GM21423 (cell line): Measurements from ENCODE around the gene CRABP1.

ENCODE experiments used
- ATAC-seq: cut with Tn5 transposase; IDR thresholded peaks from one replicate; pipeline ENCODE4 v1.9.1; 2021; ENCODE audit warnings: mild to moderate bottlenecking, moderate library complexity; ENCODE audit not compliant: unreplicated experiment

CRABP1 gene

GRCh38 chr15:78340231-78341056, at the start of gene CRABP1:
Gene CRABP1 (plus strand): TSS chr15:78340353. CDS start chr15:78340429, 76 bp downstream.
- ATAC-seq: no peak

- ATAC-seq: no peak
Measured at GRCh38 chr15:78291052-78291451, 49.1 kb upstream of the CRABP1 start.

- ATAC-seq: no peak
Measured at GRCh38 chr15:78291698-78292097, 48.5 kb upstream of the CRABP1 start.

- ATAC-seq: no peak
Measured at GRCh38 chr15:78292219-78292618, 47.9 kb upstream of the CRABP1 start.

GRCh38 chr15:78299101-78299930, 40.8 kb upstream of the CRABP1 start, which contains the start of gene SKIC8:
Gene SKIC8 (minus strand): TSS chr15:78299609. CDS start chr15:78295686, 3,923 bp downstream.
- ATAC-seq: peak; percentile 85

- ATAC-seq: no peak
Measured at GRCh38 chr15:78301326-78301725, 38.8 kb upstream of the CRABP1 start.

GRCh38 chr15:78301828-78302227, 38.3 kb upstream of the CRABP1 start:
- no peak for ATAC-seq

GRCh38 chr15:78302579-78303312, 37.4 kb upstream of the CRABP1 start:
- no peak for ATAC-seq

- no peak for ATAC-seq
Measured at GRCh38 chr15:78304216-78305066, 35.7 kb upstream of the CRABP1 start.

- no peak for ATAC-seq
Measured at GRCh38 chr15:78306176-78306774, 33.9 kb upstream of the CRABP1 start.

GRCh38 chr15:78307976-78308375, 32.2 kb upstream of the CRABP1 start:
- no peak for ATAC-seq

- no peak for ATAC-seq
Measured at GRCh38 chr15:78308422-78309032, 31.6 kb upstream of the CRABP1 start.

GRCh38 chr15:78311292-78311691, 28.9 kb upstream of the CRABP1 start:
- no peak for ATAC-seq

- no peak for ATAC-seq
Measured at GRCh38 chr15:78312536-78312935, 27.6 kb upstream of the CRABP1 start.

GRCh38 chr15:78312957-78313356, 27.2 kb upstream of the CRABP1 start:
- ATAC-seq: no peak

GRCh38 chr15:78313383-78313782, 26.8 kb upstream of the CRABP1 start:
- no peak for ATAC-seq

- ATAC-seq: no peak
Measured at GRCh38 chr15:78314181-78314581, 26.0 kb upstream of the CRABP1 start.

GRCh38 chr15:78315686-78316282, 24.4 kb upstream of the CRABP1 start:
- ATAC-seq: no peak
